GM18498 (cell line): ENCODE measurements around the gene CCSER2.
"Not testable (repeated sequence)": the region's sequence is repeated elsewhere in the genome, so short reads cannot be mapped to it uniquely, and the experiment has no call there.

Experiments used
- ATAC-seq: cut with Tn5 transposase; IDR thresholded peaks from one replicate; pipeline ENCODE4 v1.9.1; 2021; ENCODE audit warnings: mild to moderate bottlenecking, moderate library complexity; ENCODE audit not compliant: unreplicated experiment

CCSER2 gene

GRCh38 chr10:84347575-84348002 lies 19.2 kb downstream of the CCSER2 start:
- ATAC-seq: not testable (repeated sequence)

GRCh38 chr10:84348447-84348846 lies 20.1 kb downstream of the CCSER2 start:
- no peak for ATAC-seq

- ATAC-seq: no peak
These were observed 20.5 kb downstream of the CCSER2 start for GRCh38 chr10:84348860-84349259.

- ATAC-seq: peak; percentile 97
These were observed 24.0 kb downstream of the CCSER2 start for GRCh38 chr10:84352251-84352842.

- ATAC-seq: no peak
These were observed 24.8 kb downstream of the CCSER2 start for GRCh38 chr10:84353052-84353803.

GRCh38 chr10:84354623-84355022 lies 26.2 kb downstream of the CCSER2 start:
- ATAC-seq: no peak

GRCh38 chr10:84355106-84355505 lies 26.7 kb downstream of the CCSER2 start:
- ATAC-seq: no peak

- ATAC-seq: no peak
These were observed 28.5 kb downstream of the CCSER2 start for GRCh38 chr10:84356928-84357327.

- no peak for ATAC-seq
These were observed 30.4 kb downstream of the CCSER2 start for GRCh38 chr10:84358743-84359142.

GRCh38 chr10:84360637-84361365 lies 32.4 kb downstream of the CCSER2 start:
- no peak for ATAC-seq

- no peak for ATAC-seq
These were observed 37.0 kb downstream of the CCSER2 start for GRCh38 chr10:84365335-84365881.

GRCh38 chr10:84366041-84366440 lies 37.7 kb downstream of the CCSER2 start:
- ATAC-seq: no peak

GRCh38 chr10:84367256-84367655 lies 38.9 kb downstream of the CCSER2 start:
- no peak for ATAC-seq

- ATAC-seq: no peak
These were observed 40.4 kb downstream of the CCSER2 start for GRCh38 chr10:84368828-84369227.

- ATAC-seq: no peak
These were observed 41.9 kb downstream of the CCSER2 start for GRCh38 chr10:84370283-84370682.

- ATAC-seq: no peak
These were observed 43.6 kb downstream of the CCSER2 start for GRCh38 chr10:84371944-84372343.

- no peak for ATAC-seq
These were observed 44.6 kb downstream of the CCSER2 start for GRCh38 chr10:84373000-84373399.

- no peak for ATAC-seq
These were observed 46.1 kb downstream of the CCSER2 start for GRCh38 chr10:84374455-84374854.

GRCh38 chr10:84375011-84375410 lies 46.6 kb downstream of the CCSER2 start:
- peak; percentile 65 for ATAC-seq

GRCh38 chr10:84375881-84376280 lies 47.5 kb downstream of the CCSER2 start:
- no peak for ATAC-seq

- no peak for ATAC-seq
These were observed 59.8 kb downstream of the CCSER2 start for GRCh38 chr10:84388148-84388547.

GRCh38 chr10:84390364-84390763 lies 62.0 kb downstream of the CCSER2 start:
- ATAC-seq: no peak
